Stomach (tissue), 4 donors: Measurements from ENCODE around the gene RHEBL1.

Experiments
- CTCF ChIP-seq, 7 experiments: fragments of 450-650 bp in 4 of 7; fragments of 200-600 bp in 3 of 7; sonication (generic) in 3 of 7; IDR thresholded peaks; one replicate each; pipeline ENCODE4 v1.5.1; 2016 to 2019; ENCODE audit warnings: antibody characterized with exemption in 7 of 7, control low read depth in 2 of 7, mild to moderate bottlenecking in 1 of 7
- EP300 ChIP-seq: sonication (generic); formaldehyde crosslinking; IDR thresholded peaks from one replicate; pipeline ENCODE4 v1.6.1; 2017; ENCODE audit warnings: antibody characterized with exemption
- POLR2A ChIP-seq, 4 donors: fragments of 450-650 bp; IDR thresholded peaks; one replicate each; pipeline ENCODE4 v1.6.1; 2016; ENCODE audit warnings: antibody characterized with exemption in 4 of 4, control low read depth in 2 of 4, mild to moderate bottlenecking in 1 of 4, moderate library complexity in 1 of 4

GRCh38 chr12:49092816-49093406 is 23.1 kb upstream of the RHEBL1 start:
- TF ChIP-seq CTCF (IDR thresholded peaks at IDR 0.05), result no peak
- no peak for TF ChIP-seq EP300
- TF ChIP-seq POLR2A (IDR thresholded peaks at IDR 0.05), result no peak
